ENCODE data around the gene TMC1. TPM values are rescaled to one million over a fixed set of nuclear protein-coding genes. Genes with fewer than 3 reads are reported as not detected.

The TMC1 gene
- total and polyA plus RNA-seq, 10 of the 15 experiments (the other 5 are each of a cell fraction or from before 2014, with no cell fraction given) = 0.06 to 0.94 (median 0.40) TPM; not detected in 1

DNA sequence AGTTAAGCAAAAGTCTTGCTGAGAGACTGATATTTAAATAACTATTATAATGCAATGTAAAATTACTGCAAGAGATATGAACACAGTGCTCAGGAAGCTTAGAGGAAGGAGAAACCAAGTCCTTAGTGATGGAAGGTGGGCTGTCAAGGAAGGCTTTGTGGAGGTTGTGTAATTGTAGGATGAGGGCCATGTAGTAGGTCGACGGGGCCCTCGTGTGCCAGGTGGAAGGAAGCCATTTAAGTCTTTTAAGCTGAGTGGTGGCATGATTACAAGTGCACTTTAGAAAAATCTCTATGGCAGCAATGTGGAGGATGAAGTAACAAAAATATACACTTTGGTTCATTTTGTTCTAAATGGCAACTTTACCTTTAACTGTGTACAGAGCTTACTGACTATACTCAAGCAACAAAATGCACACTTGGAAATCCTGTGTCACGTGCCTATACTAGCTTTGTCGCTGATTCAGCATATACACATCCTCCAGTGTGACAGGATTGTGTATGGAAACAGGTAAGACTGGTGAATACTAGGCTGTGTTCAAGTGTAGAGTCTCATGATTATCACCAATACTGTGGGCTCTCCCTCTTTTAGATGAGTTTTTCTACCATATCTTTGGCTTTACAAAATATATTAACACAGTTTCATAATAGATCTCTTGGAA, 78.6 kb downstream of the TMC1 start:
- ChIA-PET POLR2A (no interaction called here), RAD21 (ENCODE audit: unreplicated experiment) (interaction anchor here (0.7 to 2.1 kb wide), 2 partner anchors 168 to 321 kb away, joined by 3 to 11 read pairs; no protein-coding TSS in a partner anchor), CTCF (interaction anchor here (0.6 to 4.7 kb wide), 6 partner anchors 10 to 403 kb away, joined by 3 to 30 read pairs (median 4); no protein-coding TSS in a partner anchor), SMC1A (ENCODE audit: uncharacterized antibody, unreplicated experiment) (interaction anchor here (0.9 to 1.3 kb wide), 6 partner anchors 9 to 328 kb away, joined by 3 to 8 read pairs (median 4); no protein-coding TSS in a partner anchor)
- Histone ChIP-seq H3K9ac (ENCODE audit: control insufficient read depth, insufficient read depth, low read length) (no peak overlapping the region), H3K4me1 (ENCODE audit: control insufficient read depth, insufficient read depth, low read length) (no peaks in the 10 kb centered on the region), H3K36me3 (ENCODE audit: control insufficient read depth in 2 of 2, insufficient read depth in 2 of 2, low read length in 1 of 2) (no peaks in the 10 kb centered on the region), H3K27ac (ENCODE audit: control insufficient read depth, insufficient read depth) (no peak overlapping the region), H3K9me3 (replicated peaks; ENCODE audit: control insufficient read depth, insufficient read depth, low read length) (no peaks in the 10 kb centered on the region), H3K4me2 (ENCODE audit: control insufficient read depth, insufficient read depth) (no peak overlapping the region), H3K4me3 (no peak overlapping the region), H2AFZ (ENCODE audit: control insufficient read depth, low read depth, low read length) (no peak overlapping the region), H3K79me2 (ENCODE audit: control insufficient read depth, insufficient read depth, low read length) (no peaks in the 10 kb centered on the region), H3K27me3 (replicated peaks in 1 of 2; ENCODE audit: control insufficient read depth in 2 of 2, insufficient read depth in 2 of 2, low read length in 1 of 2) (no peaks in the 10 kb centered on the region), H4K20me1 (ENCODE audit: control insufficient read depth, insufficient read depth) (no peaks in the 10 kb centered on the region)
- ATAC-seq (peak; percentile 27; the same call in 2 of the 3 replicates), FAIRE-seq (no peak), DNase-seq (ENCODE audit: low read depth, low spot score) (no peak)
- intact Hi-C loops (cut with micrococcal nuclease; ENCODE audit: unreplicated experiment) = loop anchor here (5.0 kb wide), 1 partner anchor 222 kb away; no protein-coding TSS in a partner anchor
- 45% methylated on average over 5 of the region's 5 CpGs for WGBS (ENCODE audit: insufficient coverage, insufficient replicate concordance, low lambda C conversion rate, missing lambda C conversion rate)
- no TSS peak for BruUV-seq (replicated peaks)
- TF ChIP-seq, protein P1, sequence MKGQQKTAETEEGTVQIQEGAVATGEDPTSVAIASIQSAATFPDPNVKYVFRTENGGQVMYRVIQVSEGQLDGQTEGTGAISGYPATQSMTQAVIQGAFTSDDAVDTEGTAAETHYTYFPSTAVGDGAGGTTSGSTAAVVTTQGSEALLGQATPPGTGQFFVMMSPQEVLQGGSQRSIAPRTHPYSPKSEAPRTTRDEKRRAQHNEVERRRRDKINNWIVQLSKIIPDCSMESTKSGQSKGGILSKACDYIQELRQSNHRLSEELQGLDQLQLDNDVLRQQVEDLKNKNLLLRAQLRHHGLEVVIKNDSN (IDR thresholded peaks at IDR 0.05; ENCODE audit: borderline replicate concordance, extremely low read length, insufficient read depth, low read depth, low read length) = peak; percentile 7
- TF ChIP-seq, protein P2, sequence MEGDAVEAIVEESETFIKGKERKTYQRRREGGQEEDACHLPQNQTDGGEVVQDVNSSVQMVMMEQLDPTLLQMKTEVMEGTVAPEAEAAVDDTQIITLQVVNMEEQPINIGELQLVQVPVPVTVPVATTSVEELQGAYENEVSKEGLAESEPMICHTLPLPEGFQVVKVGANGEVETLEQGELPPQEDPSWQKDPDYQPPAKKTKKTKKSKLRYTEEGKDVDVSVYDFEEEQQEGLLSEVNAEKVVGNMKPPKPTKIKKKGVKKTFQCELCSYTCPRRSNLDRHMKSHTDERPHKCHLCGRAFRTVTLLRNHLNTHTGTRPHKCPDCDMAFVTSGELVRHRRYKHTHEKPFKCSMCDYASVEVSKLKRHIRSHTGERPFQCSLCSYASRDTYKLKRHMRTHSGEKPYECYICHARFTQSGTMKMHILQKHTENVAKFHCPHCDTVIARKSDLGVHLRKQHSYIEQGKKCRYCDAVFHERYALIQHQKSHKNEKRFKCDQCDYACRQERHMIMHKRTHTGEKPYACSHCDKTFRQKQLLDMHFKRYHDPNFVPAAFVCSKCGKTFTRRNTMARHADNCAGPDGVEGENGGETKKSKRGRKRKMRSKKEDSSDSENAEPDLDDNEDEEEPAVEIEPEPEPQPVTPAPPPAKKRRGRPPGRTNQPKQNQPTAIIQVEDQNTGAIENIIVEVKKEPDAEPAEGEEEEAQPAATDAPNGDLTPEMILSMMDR (IDR thresholded peaks at IDR 0.05 in 2 of 3, conservative IDR thresholded peaks at IDR 0.05 in 1 of 3; ENCODE audit: control insufficient read depth in 2 of 3, extremely low read depth in 1 of 3, insufficient read depth in 1 of 3, low read depth in 3 of 3, low read length in 3 of 3) = peak in 1 of 3 experiments; percentile 19; a peak in 1 of 6 replicates
- 0 out of 4 replicates have a peak, but pooled peaks of 1 of the 2 experiments have one; percentile 21 for TF ChIP-seq BHLHE40 (IDR thresholded peaks at IDR 0.05; ENCODE audit: borderline replicate concordance in 1 of 2, low read depth in 2 of 2, low read length in 1 of 2)
- no peak for TF ChIP-seq BRCA1 (IDR thresholded peaks at IDR 0.05; ENCODE audit: low read depth, low read length)
- TF ChIP-seq NRF1 (conservative IDR thresholded peaks at IDR 0.05; ENCODE audit: low read depth, low read length) = no peak
- in situ Hi-C loops (cut with MboI) = no loop called here

All from GM12878 (cell line).